Natural killer cell (primary cell): ENCODE results near the gene AP2A2. TPM values are rescaled to one million over a fixed set of nuclear protein-coding genes. Genes with fewer than 3 reads are reported as not detected.

ENCODE experiments used
- ATAC-seq, 3 donors: fragments of 150-1000 bp in 2 of 3; fragments of 200-7000 bp in 1 of 3; cut with Tn5 transposase; 1 replicate in 1 of 3; 2 replicates in 2 of 3; pipeline ENCODE4 v1.10.0; 2021; ENCODE audit warnings: mild to moderate bottlenecking in 2 of 3, moderate library complexity in 2 of 3
- DNase-seq, 2 donors: peaks; one replicate each; pipeline versions ENCODE4 v3.0.0 to v3.0.0-alpha.2; 2013 to 2021; ENCODE audit warnings: mixed read lengths in 1 of 2
- H3K27ac ChIP-seq: one replicate; pipeline ENCODE4 v1.5.1; 2013; ENCODE audit warnings: mild to moderate bottlenecking, low read length
- H3K27me3 ChIP-seq: one replicate; pipeline ENCODE4 v1.6.1; 2013; ENCODE audit warnings: low read length; ENCODE audit not compliant: control insufficient read depth, insufficient read depth
- H3K36me3 ChIP-seq: one replicate; pipeline ENCODE4 v1.6.1; 2013; ENCODE audit warnings: low read length; ENCODE audit not compliant: control insufficient read depth, insufficient read depth
- H3K4me1 ChIP-seq: one replicate; pipeline ENCODE4 v1.6.1; 2013; ENCODE audit warnings: low read length; ENCODE audit not compliant: control insufficient read depth, insufficient read depth
- H3K4me3 ChIP-seq: one replicate; pipeline ENCODE4 v1.5.1; 2013; ENCODE audit warnings: low read length
- H3K9me3 ChIP-seq: one replicate; pipeline ENCODE4 v1.6.1; 2013; ENCODE audit warnings: low read length; ENCODE audit not compliant: control insufficient read depth, insufficient read depth
- H3K27ac Mint-ChIP-seq, 2 donors: one replicate each; pipeline ENCODE4 v1.8.0; 2022; ENCODE audit warnings: mild to moderate bottlenecking in 2 of 2, mixed read lengths in 2 of 2, moderate library complexity in 1 of 2
- H3K27me3 Mint-ChIP-seq, 2 donors: one replicate each; pipeline ENCODE4 v1.8.0; 2022; ENCODE audit warnings: low read depth in 2 of 2, mixed read lengths in 2 of 2
- H3K36me3 Mint-ChIP-seq: one replicate; pipeline ENCODE4 v1.8.0; 2022; ENCODE audit warnings: mixed read lengths
- H3K4me1 Mint-ChIP-seq, 2 donors: one replicate each; pipeline ENCODE4 v1.8.0; 2022; ENCODE audit warnings: mixed read lengths in 2 of 2
- H3K4me3 Mint-ChIP-seq: one replicate; pipeline ENCODE4 v1.8.0; 2022; ENCODE audit warnings: mild to moderate bottlenecking, moderate library complexity, mixed read lengths
- H3K9me3 Mint-ChIP-seq, 2 donors: one replicate each; pipeline ENCODE4 v1.8.0; 2022; ENCODE audit warnings: mixed read lengths in 2 of 2
- CTCF ChIP-seq: fragments of 200-600 bp; IDR thresholded peaks from one replicate; pipeline ENCODE4 v1.8.0; 2022; ENCODE audit warnings: antibody characterized with exemption
- WGBS: methylation state at CpG from one replicate; pipeline ENCODE4 v1.1.7; 2013; ENCODE audit warnings: missing lambda C conversion rate; ENCODE audit not compliant: insufficient coverage; 5-methylcytosine and 5-hydroxymethylcytosine counted together
- intact Hi-C: fragments of 100-400 bp; cut with micrococcal nuclease; formaldehyde crosslinking; loops from one replicate; pipeline ENCODE4 v1.14.2; 2022
- total RNA-seq, 4 donors: library from RNA; stranded (reverse); fragments of 120-200 nt in 1 of 4; gene quantifications; one replicate each; pipeline versions ENCODE4 v1.2.3 to v1.2.4, GENCODE V29; 2013 to 2022

Gene AP2A2
- total RNA-seq, 3 donors from 2014 or later (not counting 1 experiment from before 2014, with no cell fraction given): 57.2 to 120 (median 82.9) TPM

- Mint-ChIP-seq H3K27ac (peak overlapping the region; percentile 65 to 80), H3K36me3 (no peaks in the 10 kb centered on the region), H3K27me3 (no peaks in the 10 kb centered on the region), H3K4me3 (peak overlapping the region; percentile 70), H3K4me1 (peaks cover 23 to 32% of the 10 kb centered on the region in 2 donors), H3K9me3 (no peaks in the 10 kb centered on the region)
- H3K36me3 ChIP-seq: peaks cover 45% of the 10 kb centered on the region
- no peak for DNase-seq
- TF ChIP-seq CTCF: no peak
- peak in 1 of 3 donors; percentile 77 for ATAC-seq
- intact Hi-C loops: no loop called here
- H3K4me3 ChIP-seq: no peak overlapping the region
- peak overlapping the region; percentile 20 for H3K27ac ChIP-seq
- H3K9me3 ChIP-seq: no peaks in the 10 kb centered on the region
- no peaks in the 10 kb centered on the region for H3K27me3 ChIP-seq
- H3K4me1 ChIP-seq: peaks cover 7% of the 10 kb centered on the region
- WGBS: 82% methylated on average over 24 of the region's 26 CpGs
These were observed 55.0 kb downstream of the AP2A2 start for GRCh38 chr11:980438-981357.

- H3K27ac ChIP-seq: no peak overlapping the region
- DNase-seq: no peak
- ATAC-seq: no peak
- Mint-ChIP-seq H3K4me3 (peak overlapping the region; percentile 70), H3K4me1 (peaks cover 19 to 21% of the 10 kb centered on the region in 2 donors), H3K36me3 (no peaks in the 10 kb centered on the region), H3K27me3 (no peaks in the 10 kb centered on the region), H3K9me3 (no peaks in the 10 kb centered on the region), H3K27ac (peak overlapping the region in 1 of 2 donors; percentile 80)
- H3K36me3 ChIP-seq: peaks cover 53% of the 10 kb centered on the region
- no peaks in the 10 kb centered on the region for H3K9me3 ChIP-seq
- WGBS: over 99% methylated on average over 14 of the region's 14 CpGs
- no peak for TF ChIP-seq CTCF
- intact Hi-C loops: no loop called here
- no peak overlapping the region for H3K4me3 ChIP-seq
- H3K4me1 ChIP-seq: no peaks in the 10 kb centered on the region
- no peaks in the 10 kb centered on the region for H3K27me3 ChIP-seq
These were observed 56.1 kb downstream of the AP2A2 start for GRCh38 chr11:981764-982163.

GRCh38 chr11:984546-984945, 58.9 kb downstream of the AP2A2 start:
- intact Hi-C loops: no loop called here
- Histone ChIP-seq H3K4me3 (no peak overlapping the region), H3K27me3 (no peaks in the 10 kb centered on the region), H3K36me3 (peaks cover 57% of the 10 kb centered on the region), H3K9me3 (no peaks in the 10 kb centered on the region), H3K4me1 (no peaks in the 10 kb centered on the region), H3K27ac (no peak overlapping the region)
- H3K4me1 Mint-ChIP-seq: peaks cover 14 to 16% of the 10 kb centered on the region in 2 donors
- no peak for ATAC-seq
- no peak for DNase-seq
- TF ChIP-seq CTCF: no peak
- 96% methylated on average over 15 of the region's 15 CpGs for WGBS
- no peak overlapping the region for H3K4me3 Mint-ChIP-seq
- no peaks in the 10 kb centered on the region for H3K27me3 Mint-ChIP-seq
- H3K27ac Mint-ChIP-seq: no peak overlapping the region
- H3K9me3 Mint-ChIP-seq: no peaks in the 10 kb centered on the region
- H3K36me3 Mint-ChIP-seq: no peaks in the 10 kb centered on the region
